ENCODE results near the gene PIM2. TPM values are rescaled to one million over a fixed set of nuclear protein-coding genes. Genes with fewer than 3 reads are reported as not detected.

Gene PIM2
- total RNA-seq, 1 donor from 2014 or later: 7.0 TPM

DNA sequence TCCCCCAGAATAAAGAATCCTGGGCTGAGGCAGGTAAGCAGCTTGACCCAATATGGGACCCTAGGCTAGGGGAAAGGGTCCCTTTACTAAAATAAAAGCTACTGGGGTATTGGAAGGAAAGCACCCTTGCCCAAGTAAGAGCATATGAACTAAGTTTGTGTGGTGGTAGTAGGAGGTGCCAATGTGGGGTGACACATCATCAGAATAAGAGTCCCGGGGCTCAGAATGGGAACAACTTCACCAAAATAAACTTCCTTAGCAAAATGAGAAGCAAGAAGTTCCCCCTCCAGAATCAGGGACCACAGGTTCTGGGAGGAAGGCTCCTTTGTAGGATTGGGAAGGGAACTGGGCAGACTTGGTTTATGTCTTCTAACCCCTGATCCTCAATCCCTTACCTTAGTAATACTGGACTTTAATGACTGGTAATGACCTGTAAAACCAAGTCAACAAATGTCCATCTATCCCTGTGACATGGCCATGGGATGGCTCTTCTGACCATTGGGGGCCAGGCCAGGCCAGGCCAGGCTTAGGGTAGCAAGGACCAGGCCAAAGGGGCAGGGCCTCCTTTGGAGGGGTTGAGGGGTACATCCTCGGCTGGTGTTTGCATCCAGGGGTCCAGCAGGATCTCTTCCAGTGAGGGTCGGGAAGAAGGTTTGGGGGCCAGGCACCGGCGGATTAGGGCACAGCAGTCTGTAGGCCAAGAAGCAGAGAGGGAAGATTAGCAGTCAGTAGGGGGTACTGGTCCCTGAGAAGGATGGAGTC, 5.0 kb downstream of the PIM2 start:
- H3K9me3 Mint-ChIP-seq (ENCODE audit: unreplicated experiment): no peaks in the 10 kb centered on the region
- H3K4me3 Mint-ChIP-seq (ENCODE audit: unreplicated experiment): no peak overlapping the region
- H3K4me1 Mint-ChIP-seq (ENCODE audit: unreplicated experiment): peaks cover 18% of the 10 kb centered on the region
- no peak overlapping the region for H3K27ac Mint-ChIP-seq (ENCODE audit: unreplicated experiment)
- peaks cover 11% of the 10 kb centered on the region for H3K27me3 Mint-ChIP-seq (ENCODE audit: unreplicated experiment)
- peaks cover 7% of the 10 kb centered on the region for H3K36me3 Mint-ChIP-seq (ENCODE audit: low read depth, unreplicated experiment)
- DNase-seq (ENCODE audit: low spot score): no peak
- TF ChIP-seq, protein P1, sequence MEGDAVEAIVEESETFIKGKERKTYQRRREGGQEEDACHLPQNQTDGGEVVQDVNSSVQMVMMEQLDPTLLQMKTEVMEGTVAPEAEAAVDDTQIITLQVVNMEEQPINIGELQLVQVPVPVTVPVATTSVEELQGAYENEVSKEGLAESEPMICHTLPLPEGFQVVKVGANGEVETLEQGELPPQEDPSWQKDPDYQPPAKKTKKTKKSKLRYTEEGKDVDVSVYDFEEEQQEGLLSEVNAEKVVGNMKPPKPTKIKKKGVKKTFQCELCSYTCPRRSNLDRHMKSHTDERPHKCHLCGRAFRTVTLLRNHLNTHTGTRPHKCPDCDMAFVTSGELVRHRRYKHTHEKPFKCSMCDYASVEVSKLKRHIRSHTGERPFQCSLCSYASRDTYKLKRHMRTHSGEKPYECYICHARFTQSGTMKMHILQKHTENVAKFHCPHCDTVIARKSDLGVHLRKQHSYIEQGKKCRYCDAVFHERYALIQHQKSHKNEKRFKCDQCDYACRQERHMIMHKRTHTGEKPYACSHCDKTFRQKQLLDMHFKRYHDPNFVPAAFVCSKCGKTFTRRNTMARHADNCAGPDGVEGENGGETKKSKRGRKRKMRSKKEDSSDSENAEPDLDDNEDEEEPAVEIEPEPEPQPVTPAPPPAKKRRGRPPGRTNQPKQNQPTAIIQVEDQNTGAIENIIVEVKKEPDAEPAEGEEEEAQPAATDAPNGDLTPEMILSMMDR (IDR thresholded peaks at IDR 0.05; ENCODE audit: unreplicated experiment): no peak

DNA sequence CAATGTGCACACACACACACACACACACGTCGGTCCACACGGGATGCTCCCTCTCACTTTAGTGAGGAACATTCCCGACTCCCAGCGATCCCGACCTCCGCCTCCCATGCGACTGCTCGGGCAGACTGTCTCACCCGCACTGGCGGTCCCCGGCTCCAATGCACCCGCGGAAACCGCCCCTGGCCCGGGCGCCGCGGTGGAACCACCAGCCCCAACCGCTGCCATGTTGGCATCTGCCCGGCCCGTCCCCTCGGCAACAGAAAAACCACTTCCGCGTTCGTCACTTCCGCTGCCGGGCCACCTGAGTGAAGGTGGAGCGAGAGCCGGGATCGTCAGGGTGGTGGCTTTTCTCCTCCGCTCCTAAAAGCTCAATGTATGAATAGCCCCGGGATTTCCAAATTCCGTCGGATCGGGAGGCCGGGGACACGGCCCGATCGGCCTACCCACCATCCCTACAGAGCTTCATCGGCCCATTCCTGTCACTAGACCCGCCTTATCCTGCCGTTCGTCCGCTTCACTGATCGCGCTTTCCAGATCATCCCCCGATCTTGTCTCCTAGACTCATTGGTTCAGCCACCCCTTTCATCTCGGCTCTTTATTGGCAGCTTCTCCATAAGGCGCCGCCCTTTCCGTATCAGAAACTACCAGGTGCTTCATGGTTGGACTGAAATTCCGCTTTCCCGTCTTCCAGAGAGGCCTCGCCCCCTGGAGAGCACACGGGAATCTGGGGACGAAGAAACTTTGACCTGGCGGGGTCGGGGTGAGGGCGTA, 7.2 kb downstream of the PIM2 start, which contains the start of gene SLC35A2:
TSS of gene SLC35A2 (minus strand) at position 235 of the 771 bp plus-strand sequence. CDS start at position 225, 10 bp downstream.
- peaks cover 7% of the 10 kb centered on the region for H3K36me3 Mint-ChIP-seq (ENCODE audit: low read depth, unreplicated experiment)
- H3K27ac Mint-ChIP-seq (ENCODE audit: unreplicated experiment): peak within 1 kb of the TSS; percentile 97
- peak within 1 kb of the TSS; percentile 96 for H3K4me3 Mint-ChIP-seq (ENCODE audit: unreplicated experiment)
- H3K9me3 Mint-ChIP-seq (ENCODE audit: unreplicated experiment): no peaks in the 10 kb centered on the region
- DNase-seq (ENCODE audit: low spot score): peak; percentile 62
- H3K4me1 Mint-ChIP-seq (ENCODE audit: unreplicated experiment): peaks cover 16% of the 10 kb centered on the region
- H3K27me3 Mint-ChIP-seq (ENCODE audit: unreplicated experiment): peaks cover 7% of the 10 kb centered on the region
- TF ChIP-seq, protein P1 (IDR thresholded peaks at IDR 0.05; ENCODE audit: unreplicated experiment): no peak

DNA sequence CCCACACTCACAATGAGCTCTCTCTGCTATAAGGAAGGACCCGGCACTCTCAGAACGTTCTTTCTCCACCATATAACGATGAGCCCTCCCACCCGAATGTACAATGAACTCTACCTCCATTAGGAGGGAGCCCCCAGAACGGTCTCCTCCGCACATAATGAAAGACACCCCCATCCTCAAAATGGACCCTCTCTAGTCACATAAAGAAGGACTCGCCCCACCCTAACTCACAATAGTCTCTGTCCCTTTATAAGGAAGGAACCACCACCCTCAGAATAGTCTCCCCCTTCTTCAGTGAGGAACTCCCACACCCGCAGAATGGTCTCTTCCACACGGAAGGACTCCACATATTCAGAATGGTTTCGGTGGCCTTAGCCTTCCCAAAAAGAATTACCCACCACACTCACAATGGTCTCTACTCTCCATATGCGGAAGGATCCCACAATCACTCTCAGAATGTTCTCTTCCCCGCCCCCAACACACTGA, 7.9 kb downstream of the PIM2 start:
- peaks cover 16% of the 10 kb centered on the region for H3K4me1 Mint-ChIP-seq (ENCODE audit: unreplicated experiment)
- no peak for DNase-seq (ENCODE audit: low spot score)
- H3K36me3 Mint-ChIP-seq (ENCODE audit: low read depth, unreplicated experiment): peaks cover 7% of the 10 kb centered on the region
- peaks cover 7% of the 10 kb centered on the region for H3K27me3 Mint-ChIP-seq (ENCODE audit: unreplicated experiment)
- H3K9me3 Mint-ChIP-seq (ENCODE audit: unreplicated experiment): no peaks in the 10 kb centered on the region
- H3K27ac Mint-ChIP-seq (ENCODE audit: unreplicated experiment): peak overlapping the region; percentile 97
- H3K4me3 Mint-ChIP-seq (ENCODE audit: unreplicated experiment): peak overlapping the region; percentile 96
- TF ChIP-seq, protein P1 (IDR thresholded peaks at IDR 0.05; ENCODE audit: unreplicated experiment): no peak

DNA sequence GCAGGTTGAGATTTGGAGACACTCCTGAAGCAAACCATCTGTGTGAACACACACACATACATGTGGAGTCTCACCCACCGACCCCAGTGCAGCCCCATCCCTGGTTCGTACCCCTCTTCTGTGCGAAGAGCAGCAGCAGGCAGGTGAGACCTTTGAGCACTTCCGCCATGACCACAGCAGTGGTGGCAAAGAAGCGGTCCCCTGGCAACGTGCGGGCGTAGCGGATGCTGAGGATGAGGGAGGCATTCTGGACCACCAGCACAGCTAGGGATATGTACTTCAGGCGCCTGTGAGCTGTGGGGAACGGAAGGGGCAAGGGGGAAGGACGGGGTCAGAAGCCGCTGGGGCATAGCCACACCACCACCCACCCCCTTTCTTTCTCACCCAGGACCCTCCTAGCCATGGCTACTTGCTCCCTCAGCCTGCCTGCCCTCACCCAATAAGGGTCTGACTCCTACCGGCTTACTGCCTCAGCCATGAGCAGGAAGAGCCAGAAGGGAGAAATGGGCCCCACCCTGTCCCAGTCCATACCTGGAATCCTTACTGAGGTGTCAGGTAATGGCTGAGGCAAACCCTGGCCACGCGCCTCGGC, 9.0 kb downstream of the PIM2 start:
- no peak for DNase-seq (ENCODE audit: low spot score)
- Mint-ChIP-seq H3K27ac (ENCODE audit: unreplicated experiment) (no peak overlapping the region), H3K4me1 (ENCODE audit: unreplicated experiment) (peaks cover 16% of the 10 kb centered on the region), H3K9me3 (ENCODE audit: unreplicated experiment) (no peaks in the 10 kb centered on the region), H3K27me3 (ENCODE audit: unreplicated experiment) (peaks cover 7% of the 10 kb centered on the region), H3K4me3 (ENCODE audit: unreplicated experiment) (no peak overlapping the region), H3K36me3 (ENCODE audit: low read depth, unreplicated experiment) (peaks cover 7% of the 10 kb centered on the region)
- TF ChIP-seq, protein P1 (IDR thresholded peaks at IDR 0.05; ENCODE audit: unreplicated experiment): no peak

All from endothelial cell (in vitro differentiated cells).